Trophoblast cell (in vitro differentiated cells and primary cell): ENCODE results near the gene SLC35E1.

ENCODE experiments used
- DNase-seq, 2 donors: peaks; one replicate each; pipeline ENCODE4 v3.0.0-alpha.2; 2016
- H2AFZ ChIP-seq: 2 replicates; pipeline ENCODE4 v1.6.1; 2013; ENCODE audit warnings: low read length, moderate library complexity, mild to moderate bottlenecking; ENCODE audit not compliant: insufficient read depth, poor library complexity
- H2AK5ac ChIP-seq: 2 replicates; pipeline ENCODE4 v1.6.1; 2013; ENCODE audit warnings: mild to moderate bottlenecking, low read length
- H2BK120ac ChIP-seq: 2 replicates; pipeline ENCODE4 v1.6.1; 2013; ENCODE audit warnings: low read length, mild to moderate bottlenecking, moderate library complexity; ENCODE audit not compliant: insufficient read depth, poor library complexity
- H2BK12ac ChIP-seq: 2 replicates; pipeline ENCODE4 v1.6.1; 2013; ENCODE audit warnings: mild to moderate bottlenecking, low read length, moderate library complexity
- H2BK5ac ChIP-seq: 2 replicates; pipeline ENCODE4 v1.6.1; 2013; ENCODE audit warnings: low read length, low read depth, moderate library complexity, mild to moderate bottlenecking; ENCODE audit not compliant: poor library complexity
- H3K14ac ChIP-seq: 2 replicates; pipeline ENCODE4 v1.6.1; 2013; ENCODE audit warnings: mild to moderate bottlenecking, low read length
- H3K18ac ChIP-seq: 2 replicates; pipeline ENCODE4 v1.6.1; 2013; ENCODE audit warnings: mild to moderate bottlenecking, low read length
- H3K23ac ChIP-seq: 2 replicates; pipeline ENCODE4 v1.6.1; 2013; ENCODE audit warnings: low read length
- H3K27ac ChIP-seq: 2 replicates; pipeline ENCODE4 v1.5.1; 2013; ENCODE audit warnings: low read depth, mild to moderate bottlenecking, inconsistent platforms, low read length, moderate library complexity
- H3K27me3 ChIP-seq: 2 replicates; pipeline ENCODE4 v1.6.1; 2013; ENCODE audit warnings: inconsistent platforms, mild to moderate bottlenecking, low read length, moderate library complexity; ENCODE audit not compliant: insufficient read depth
- H3K36me3 ChIP-seq, 2 experiments: 1 replicate in 1 of 2; 2 replicates in 1 of 2; pipeline ENCODE4 v1.6.1; 2013; ENCODE audit warnings: low read length in 2 of 2, mild to moderate bottlenecking in 2 of 2, moderate library complexity in 1 of 2; ENCODE audit not compliant: insufficient read depth in 2 of 2, control insufficient read depth in 1 of 2
- H3K4ac ChIP-seq: 2 replicates; pipeline ENCODE4 v1.6.1; 2013; ENCODE audit warnings: low read depth, mild to moderate bottlenecking, low read length, moderate library complexity
- H3K4me1 ChIP-seq, 2 experiments: 1 replicate in 1 of 2; 2 replicates in 1 of 2; pipeline ENCODE4 v1.6.1; 2013; ENCODE audit warnings: low read length in 2 of 2, mild to moderate bottlenecking in 2 of 2, moderate library complexity in 1 of 2; ENCODE audit not compliant: insufficient read depth in 2 of 2, control insufficient read depth in 1 of 2
- H3K4me2 ChIP-seq: 2 replicates; pipeline ENCODE4 v1.6.1; 2013; ENCODE audit warnings: inconsistent platforms, mild to moderate bottlenecking, low read length, moderate library complexity
- H3K4me3 ChIP-seq: 2 replicates; pipeline ENCODE4 v1.5.1; 2013; ENCODE audit warnings: mild to moderate bottlenecking, low read depth, low read length, inconsistent platforms
- H3K79me1 ChIP-seq: one replicate; pipeline ENCODE4 v1.6.1; 2013; ENCODE audit warnings: low read length
- H3K79me2 ChIP-seq: 2 replicates; pipeline ENCODE4 v1.6.1; 2013; ENCODE audit warnings: low read length, mild to moderate bottlenecking; ENCODE audit not compliant: control insufficient read depth, insufficient read depth, poor library complexity
- H3K9ac ChIP-seq: 2 replicates; pipeline ENCODE4 v1.6.1; 2013; ENCODE audit warnings: mild to moderate bottlenecking, low read length
- H3K9me3 ChIP-seq: 2 replicates; pipeline ENCODE4 v1.6.1; 2013; ENCODE audit warnings: low read depth, mild to moderate bottlenecking, control low read depth, inconsistent platforms, low read length; ENCODE audit not compliant: insufficient read depth
- H4K12ac ChIP-seq: 2 replicates; pipeline ENCODE4 v1.6.1; 2013; ENCODE audit warnings: low read depth, mild to moderate bottlenecking, low read length, moderate library complexity
- H4K8ac ChIP-seq: 2 replicates; pipeline ENCODE4 v1.6.1; 2013; ENCODE audit warnings: low read depth, mild to moderate bottlenecking, low read length, moderate library complexity
- H4K91ac ChIP-seq: one replicate; pipeline ENCODE4 v1.6.1; 2013; ENCODE audit warnings: low read depth, mild to moderate bottlenecking, low read length, moderate library complexity
- WGBS: extraction: QIAGEN DNeasy Blood & Tissue Kit; methylation state at CpG from one replicate; pipeline ENCODE4 v1.1.7; 2013; ENCODE audit warnings: missing lambda C conversion rate; ENCODE audit not compliant: insufficient read length, insufficient coverage; ENCODE audit errors: extremely low coverage; 5-methylcytosine and 5-hydroxymethylcytosine counted together

Gene SLC35E1

GRCh38 chr19:16586991-16587832 lies 15.0 kb upstream of the SLC35E1 start:
- H3K4me3 ChIP-seq = no peak overlapping the region
- H4K12ac ChIP-seq = no peak overlapping the region
- H3K4me1 ChIP-seq = peaks cover 50 to 51% of the 10 kb centered on the region in 2 experiments
- no peaks in the 10 kb centered on the region for H3K9me3 ChIP-seq
- H3K27ac ChIP-seq = no peak overlapping the region
- H3K79me1 ChIP-seq = no peaks in the 10 kb centered on the region
- DNase-seq = peak in 1 of 2 donors; percentile 25
- no peak overlapping the region for H2AK5ac ChIP-seq
- no peak overlapping the region for H2BK120ac ChIP-seq
- H2BK5ac ChIP-seq = no peak overlapping the region
- no peak overlapping the region for H3K23ac ChIP-seq
- H3K27me3 ChIP-seq = no peaks in the 10 kb centered on the region
- no peak overlapping the region for H2BK12ac ChIP-seq
- H3K36me3 ChIP-seq = no peaks in the 10 kb centered on the region
- no CpG with 5 or more reads among the region's 20 CpGs for WGBS
- no peak overlapping the region for H3K9ac ChIP-seq
- no peak overlapping the region for H3K18ac ChIP-seq
- H3K4me2 ChIP-seq = no peak overlapping the region
- H3K14ac ChIP-seq = no peak overlapping the region
- H4K8ac ChIP-seq = no peak overlapping the region
- H3K4ac ChIP-seq = peak overlapping the region; percentile 58
- H4K91ac ChIP-seq = no peak overlapping the region
- peak overlapping the region; percentile 37 for H2AFZ ChIP-seq
- H3K79me2 ChIP-seq = peaks cover 17% of the 10 kb centered on the region

DNA sequence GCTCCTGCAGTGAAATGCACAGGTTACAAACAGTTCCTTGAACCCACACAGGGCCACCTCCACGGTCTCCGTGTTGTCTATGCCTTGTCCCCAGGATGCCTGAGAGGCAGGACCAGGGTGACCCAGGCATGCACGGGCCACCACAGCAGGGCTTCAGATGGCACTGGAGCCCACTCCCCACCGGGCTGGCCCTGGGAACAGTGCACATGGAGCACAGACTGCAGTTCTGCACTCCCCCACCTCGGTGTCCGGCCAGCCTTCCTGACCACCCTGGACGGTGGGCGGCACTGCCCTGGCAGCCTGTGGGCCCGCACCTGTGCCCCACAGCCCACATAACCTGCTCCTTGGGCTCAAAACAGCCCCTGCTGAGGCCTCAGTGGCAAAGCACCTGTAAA lies 14.3 kb upstream of the SLC35E1 start:
- Histone ChIP-seq H3K4me2 (no peak overlapping the region), H3K79me2 (peaks cover 17% of the 10 kb centered on the region), H2AFZ (peak overlapping the region; percentile 13), H3K27me3 (no peaks in the 10 kb centered on the region), H3K14ac (no peak overlapping the region), H3K27ac (no peak overlapping the region), H3K4me3 (no peak overlapping the region), H3K9ac (no peak overlapping the region), H3K18ac (peak overlapping the region; percentile 56), H3K4me1 (peaks cover 56 to 57% of the 10 kb centered on the region in 2 experiments), H4K91ac (no peak overlapping the region), H2AK5ac (no peak overlapping the region), H2BK5ac (no peak overlapping the region), H4K12ac (no peak overlapping the region), H2BK120ac (no peak overlapping the region), H3K9me3 (peaks cover 2% of the 10 kb centered on the region), H3K36me3 (no peaks in the 10 kb centered on the region), H3K79me1 (peaks cover 2% of the 10 kb centered on the region), H2BK12ac (no peak overlapping the region), H4K8ac (no peak overlapping the region), H3K4ac (peak overlapping the region; percentile 44), H3K23ac (no peak overlapping the region)
- no peak for DNase-seq
- WGBS = no CpG with 5 or more reads among the region's 9 CpGs

DNA sequence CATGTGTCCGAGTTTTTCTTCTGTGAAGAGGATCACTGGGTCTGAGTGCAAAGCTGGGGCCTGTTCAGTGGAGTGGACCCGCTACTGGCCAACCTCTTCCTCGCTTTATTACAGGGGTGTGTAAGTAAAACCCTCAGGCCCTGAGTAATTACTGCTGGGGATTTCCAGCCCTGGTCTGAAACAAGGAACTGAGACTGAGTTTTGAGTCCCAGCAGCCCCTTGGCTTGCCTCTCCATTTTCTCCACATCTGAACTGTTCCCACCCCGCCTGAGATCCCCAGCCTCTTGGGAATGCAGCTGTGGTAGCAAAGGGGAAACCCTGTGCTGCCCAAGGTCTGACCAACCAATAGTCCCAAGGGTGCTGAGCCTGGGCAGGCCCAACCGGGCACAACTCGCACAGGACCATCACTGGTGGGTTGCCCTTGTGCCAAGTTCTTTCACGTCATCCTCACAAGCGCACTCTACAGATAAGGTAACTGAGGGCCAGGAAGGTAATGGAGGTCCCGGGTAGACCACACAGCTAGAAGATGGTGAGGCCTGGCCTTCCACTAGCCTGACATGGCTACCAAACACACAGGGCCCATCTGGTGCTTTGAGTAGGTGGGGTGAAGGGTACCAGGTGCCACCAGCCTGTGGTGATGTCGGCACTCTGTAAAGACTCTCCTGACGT lies 13.7 kb upstream of the SLC35E1 start:
- H3K27me3 ChIP-seq = no peaks in the 10 kb centered on the region
- no peak overlapping the region for H2AK5ac ChIP-seq
- H3K9ac ChIP-seq = no peak overlapping the region
- peaks cover 58 to 61% of the 10 kb centered on the region in 2 experiments for H3K4me1 ChIP-seq
- H3K14ac ChIP-seq = no peak overlapping the region
- peak in 1 of 2 donors; percentile 40 for DNase-seq
- H2BK12ac ChIP-seq = no peak overlapping the region
- no peak overlapping the region for H2BK5ac ChIP-seq
- H4K91ac ChIP-seq = no peak overlapping the region
- peaks cover 2% of the 10 kb centered on the region for H3K79me1 ChIP-seq
- H3K23ac ChIP-seq = no peak overlapping the region
- H3K79me2 ChIP-seq = peaks cover 17% of the 10 kb centered on the region
- H3K4me3 ChIP-seq = no peak overlapping the region
- peaks cover 2% of the 10 kb centered on the region for H3K9me3 ChIP-seq
- H2AFZ ChIP-seq = peak overlapping the region; percentile 13
- no peak overlapping the region for H2BK120ac ChIP-seq
- WGBS = no CpG with 5 or more reads among the region's 11 CpGs
- H3K36me3 ChIP-seq = no peaks in the 10 kb centered on the region
- no peak overlapping the region for H3K4me2 ChIP-seq
- H4K8ac ChIP-seq = no peak overlapping the region
- H4K12ac ChIP-seq = no peak overlapping the region
- no peak overlapping the region for H3K18ac ChIP-seq
- no peak overlapping the region for H3K27ac ChIP-seq
- peak overlapping the region; percentile 44 for H3K4ac ChIP-seq

GRCh38 chr19:16585094-16585801 lies 13.0 kb upstream of the SLC35E1 start:
- H3K14ac ChIP-seq = no peak overlapping the region
- peak overlapping the region; percentile 19 for H3K4ac ChIP-seq
- H2BK120ac ChIP-seq = no peak overlapping the region
- H3K79me1 ChIP-seq = peaks cover 2% of the 10 kb centered on the region
- no peak for DNase-seq
- no peak overlapping the region for H4K12ac ChIP-seq
- H3K27ac ChIP-seq = peak overlapping the region; percentile 8
- H3K18ac ChIP-seq = peak overlapping the region; percentile 14
- H3K79me2 ChIP-seq = peaks cover 17% of the 10 kb centered on the region
- H2BK5ac ChIP-seq = no peak overlapping the region
- H3K4me1 ChIP-seq = peaks cover 58 to 63% of the 10 kb centered on the region in 2 experiments
- no peak overlapping the region for H3K23ac ChIP-seq
- H2BK12ac ChIP-seq = no peak overlapping the region
- H3K4me2 ChIP-seq = no peak overlapping the region
- H3K9me3 ChIP-seq = peaks cover 2% of the 10 kb centered on the region
- H2AK5ac ChIP-seq = no peak overlapping the region
- no peak overlapping the region for H3K9ac ChIP-seq
- H4K8ac ChIP-seq = no peak overlapping the region
- H3K36me3 ChIP-seq = no peaks in the 10 kb centered on the region
- H2AFZ ChIP-seq = no peak overlapping the region
- no peak overlapping the region for H4K91ac ChIP-seq
- H3K27me3 ChIP-seq = no peaks in the 10 kb centered on the region
- peak overlapping the region; percentile 27 for H3K4me3 ChIP-seq
- WGBS = no CpG with 5 or more reads among the region's 13 CpGs
